GM21447 (cell line): Measurements from ENCODE around the gene PLEKHG4B.

ENCODE experiments used
- ATAC-seq: cut with Tn5 transposase; IDR thresholded peaks from one replicate; pipeline ENCODE4 v1.9.1; 2021; ENCODE audit not compliant: unreplicated experiment

Gene PLEKHG4B

GRCh38 chr5:167982-168660, 76.2 kb downstream of the PLEKHG4B start:
- no peak for ATAC-seq

- ATAC-seq: no peak
These were observed 77.2 kb downstream of the PLEKHG4B start for GRCh38 chr5:169071-169727.

GRCh38 chr5:169728-170094, 77.7 kb downstream of the PLEKHG4B start:
- ATAC-seq: no peak

GRCh38 chr5:170971-171800, 79.2 kb downstream of the PLEKHG4B start:
- no peak for ATAC-seq

- ATAC-seq: no peak
These were observed 79.9 kb downstream of the PLEKHG4B start for GRCh38 chr5:171801-172331.

GRCh38 chr5:172421-172820, 80.5 kb downstream of the PLEKHG4B start:
- no peak for ATAC-seq

- ATAC-seq: no peak
These were observed 80.9 kb downstream of the PLEKHG4B start for GRCh38 chr5:172841-173251.

- no peak for ATAC-seq
These were observed 81.7 kb downstream of the PLEKHG4B start for GRCh38 chr5:173392-174290.

GRCh38 chr5:174291-174600, 82.3 kb downstream of the PLEKHG4B start:
- no peak for ATAC-seq

- ATAC-seq: no peak
These were observed 83.0 kb downstream of the PLEKHG4B start for GRCh38 chr5:174876-175465.

- ATAC-seq: no peak
These were observed 84.4 kb downstream of the PLEKHG4B start for GRCh38 chr5:176296-176823.

- ATAC-seq: no peak
These were observed 86.1 kb downstream of the PLEKHG4B start for GRCh38 chr5:178110-178509.

- no peak for ATAC-seq
These were observed 87.4 kb downstream of the PLEKHG4B start for GRCh38 chr5:179401-179800.

- ATAC-seq: no peak
These were observed 88.4 kb downstream of the PLEKHG4B start for GRCh38 chr5:180286-180918.

GRCh38 chr5:181160-181559, 89.2 kb downstream of the PLEKHG4B start:
- no peak for ATAC-seq

GRCh38 chr5:181566-181965, 89.6 kb downstream of the PLEKHG4B start:
- ATAC-seq: no peak

- ATAC-seq: no peak
These were observed 90.2 kb downstream of the PLEKHG4B start for GRCh38 chr5:182126-182525.

- no peak for ATAC-seq
These were observed 92.5 kb downstream of the PLEKHG4B start for GRCh38 chr5:184471-184870.

- ATAC-seq: no peak
These were observed 93.4 kb downstream of the PLEKHG4B start for GRCh38 chr5:185095-186070.
